ENCODE results near the gene UBE2Z.

Gene UBE2Z

DNA sequence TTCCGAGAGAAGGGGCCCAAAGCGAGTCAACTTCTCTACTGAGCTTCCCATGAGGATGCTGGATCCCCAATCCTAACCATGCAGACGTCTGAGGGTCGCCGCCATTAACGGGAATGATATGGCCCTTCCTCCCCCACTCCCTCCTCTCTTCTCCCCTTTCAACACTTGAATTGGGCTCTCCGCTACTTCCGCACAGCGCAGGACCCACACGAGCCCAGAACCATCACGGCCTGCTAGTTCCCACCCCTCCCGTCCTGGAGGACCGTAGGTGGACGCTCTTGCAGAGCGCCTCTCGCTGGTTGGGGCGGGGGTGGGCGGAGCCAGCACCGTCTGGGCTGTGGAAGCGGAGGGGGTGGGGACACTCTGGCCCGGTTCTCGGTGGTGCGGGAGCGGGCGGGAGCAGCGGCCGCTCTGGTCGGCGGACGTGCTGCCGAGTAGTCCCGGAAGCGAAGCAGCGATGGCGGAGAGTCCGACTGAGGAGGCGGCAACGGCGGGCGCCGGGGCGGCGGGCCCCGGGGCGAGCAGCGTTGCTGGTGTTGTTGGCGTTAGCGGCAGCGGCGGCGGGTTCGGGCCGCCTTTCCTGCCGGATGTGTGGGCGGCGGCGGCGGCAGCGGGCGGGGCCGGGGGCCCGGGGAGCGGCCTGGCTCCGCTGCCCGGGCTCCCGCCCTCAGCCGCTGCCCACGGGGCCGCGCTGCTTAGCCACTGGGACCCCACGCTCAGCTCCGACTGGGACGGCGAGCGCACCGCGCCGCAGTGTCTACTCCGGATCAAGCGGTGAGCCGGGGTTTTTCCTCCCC is at the start of gene UBE2Z:
TSS of gene UBE2Z (plus strand) at position 361 of the 797 bp plus-strand sequence. CDS start at position 458, 97 bp downstream.
- ChIA-PET POLR2A (ENCODE audit: low non-redundant PET) (interaction anchor here (0.5 to 2.0 kb wide), 3 partner anchors 14 to 62 kb away, joined by 3 to 11 read pairs (median 6); partner anchors contain the start of gene ATP5MC1), CTCF (interaction anchor here (0.6 to 1.1 kb wide), 5 partner anchors 24 to 170 kb away, joined by 3 to 7 read pairs (median 4); no protein-coding TSS in a partner anchor)
- DNase-seq (ENCODE audit: low spot score): peak; percentile 98
- TF ChIP-seq, protein P1, sequence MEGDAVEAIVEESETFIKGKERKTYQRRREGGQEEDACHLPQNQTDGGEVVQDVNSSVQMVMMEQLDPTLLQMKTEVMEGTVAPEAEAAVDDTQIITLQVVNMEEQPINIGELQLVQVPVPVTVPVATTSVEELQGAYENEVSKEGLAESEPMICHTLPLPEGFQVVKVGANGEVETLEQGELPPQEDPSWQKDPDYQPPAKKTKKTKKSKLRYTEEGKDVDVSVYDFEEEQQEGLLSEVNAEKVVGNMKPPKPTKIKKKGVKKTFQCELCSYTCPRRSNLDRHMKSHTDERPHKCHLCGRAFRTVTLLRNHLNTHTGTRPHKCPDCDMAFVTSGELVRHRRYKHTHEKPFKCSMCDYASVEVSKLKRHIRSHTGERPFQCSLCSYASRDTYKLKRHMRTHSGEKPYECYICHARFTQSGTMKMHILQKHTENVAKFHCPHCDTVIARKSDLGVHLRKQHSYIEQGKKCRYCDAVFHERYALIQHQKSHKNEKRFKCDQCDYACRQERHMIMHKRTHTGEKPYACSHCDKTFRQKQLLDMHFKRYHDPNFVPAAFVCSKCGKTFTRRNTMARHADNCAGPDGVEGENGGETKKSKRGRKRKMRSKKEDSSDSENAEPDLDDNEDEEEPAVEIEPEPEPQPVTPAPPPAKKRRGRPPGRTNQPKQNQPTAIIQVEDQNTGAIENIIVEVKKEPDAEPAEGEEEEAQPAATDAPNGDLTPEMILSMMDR (conservative IDR thresholded peaks at IDR 0.05; ENCODE audit: low read depth): no peak; the same call in 1 of the 2 replicates
- H3K27ac ChIP-seq: peak within 1 kb of the TSS; percentile 95

DNA sequence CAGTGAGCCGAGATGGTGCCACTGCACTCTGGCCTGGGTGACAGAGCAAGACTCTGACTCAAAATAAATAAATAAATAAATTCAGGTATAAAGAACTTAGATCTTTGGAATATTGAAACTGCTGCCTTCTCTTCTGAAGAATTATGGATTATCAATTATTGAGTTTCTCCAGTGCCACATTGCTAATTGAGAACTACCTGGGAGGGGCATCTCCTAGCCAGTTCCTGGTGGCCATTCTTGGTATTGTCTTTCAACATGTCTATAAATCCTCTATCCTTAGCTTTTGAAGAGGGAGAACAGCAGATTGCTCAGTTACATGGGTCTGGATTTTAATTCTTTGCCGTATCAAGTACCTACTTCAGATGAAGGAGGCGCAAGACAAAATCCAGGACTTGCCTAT is 48.2 kb upstream of the UBE2Z start:
- DNase-seq (ENCODE audit: low spot score): no peak
- ChIA-PET POLR2A (ENCODE audit: low non-redundant PET) (no interaction called here), CTCF (interaction anchor here (0.6 to 1.2 kb wide), 4 partner anchors 18 to 200 kb away, joined by 3 to 7 read pairs (median 4); no protein-coding TSS in a partner anchor)
- H3K27ac ChIP-seq: no peak overlapping the region
- TF ChIP-seq, protein P1 (conservative IDR thresholded peaks at IDR 0.05; ENCODE audit: low read depth): no peak

DNA sequence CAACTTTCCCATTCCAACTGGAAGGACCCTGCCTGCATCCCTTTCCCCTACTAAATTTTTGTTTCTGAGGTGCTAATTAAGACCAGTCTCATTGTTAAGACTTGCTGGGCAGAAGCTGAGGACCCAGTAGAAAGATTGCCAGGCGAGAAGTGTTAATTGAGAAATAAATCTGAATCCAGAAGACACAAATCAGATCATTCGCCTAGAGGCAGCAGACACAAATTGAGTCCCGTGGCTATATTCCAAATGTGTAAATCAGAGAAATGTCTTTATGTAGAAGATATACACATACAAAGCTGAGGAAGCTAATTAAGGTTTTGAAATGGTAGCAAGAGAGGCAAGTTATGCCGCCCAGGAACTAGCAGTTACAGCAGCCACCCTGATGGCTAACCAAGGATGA is 47.8 kb upstream of the UBE2Z start:
- H3K27ac ChIP-seq: no peak overlapping the region
- no peak for DNase-seq (ENCODE audit: low spot score)
- POLR2A ChIA-PET (ENCODE audit: low non-redundant PET): no interaction called here
- TF ChIP-seq, protein P1 (conservative IDR thresholded peaks at IDR 0.05; ENCODE audit: low read depth): no peak
- CTCF ChIA-PET: interaction anchor here (0.7 to 0.8 kb wide), 2 partner anchors 30 to 199 kb away, joined by 3 to 4 read pairs; no protein-coding TSS in a partner anchor

DNA sequence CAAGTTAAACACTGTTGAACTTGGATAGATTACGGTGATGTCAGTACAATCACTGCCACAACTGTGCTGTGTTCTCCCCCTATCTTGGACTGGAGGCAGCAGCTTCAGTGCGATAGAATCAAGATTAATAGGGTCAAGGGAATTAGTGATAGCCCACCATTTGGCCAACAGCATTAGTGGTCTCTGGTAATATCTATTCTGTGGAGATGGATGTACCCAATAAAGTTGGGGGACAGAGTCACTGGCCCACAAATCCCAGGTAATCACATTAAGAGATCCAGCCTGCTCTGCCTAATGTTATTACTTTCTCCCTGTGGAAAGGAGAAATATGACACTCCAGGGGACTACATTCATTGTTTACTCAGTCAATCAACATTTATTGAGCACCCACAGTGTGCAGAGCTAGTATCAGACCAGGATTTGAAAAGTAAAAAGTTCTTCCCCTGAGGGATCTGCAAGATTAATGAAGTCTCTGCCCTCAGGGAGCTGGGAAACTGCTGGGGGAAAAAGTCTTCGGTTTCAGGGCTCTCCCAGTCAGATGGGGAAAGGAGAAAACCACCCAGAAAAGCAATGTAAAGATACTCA is 39.2 kb upstream of the UBE2Z start:
- TF ChIP-seq, protein P1 (conservative IDR thresholded peaks at IDR 0.05; ENCODE audit: low read depth): no peak
- no peak overlapping the region for H3K27ac ChIP-seq
- CTCF ChIA-PET: interaction anchor here (1.1 kb wide), 1 partner anchor 10 kb away, joined by 5 read pairs; no protein-coding TSS in a partner anchor
- POLR2A ChIA-PET (ENCODE audit: low non-redundant PET): no interaction called here
- no peak for DNase-seq (ENCODE audit: low spot score)

DNA sequence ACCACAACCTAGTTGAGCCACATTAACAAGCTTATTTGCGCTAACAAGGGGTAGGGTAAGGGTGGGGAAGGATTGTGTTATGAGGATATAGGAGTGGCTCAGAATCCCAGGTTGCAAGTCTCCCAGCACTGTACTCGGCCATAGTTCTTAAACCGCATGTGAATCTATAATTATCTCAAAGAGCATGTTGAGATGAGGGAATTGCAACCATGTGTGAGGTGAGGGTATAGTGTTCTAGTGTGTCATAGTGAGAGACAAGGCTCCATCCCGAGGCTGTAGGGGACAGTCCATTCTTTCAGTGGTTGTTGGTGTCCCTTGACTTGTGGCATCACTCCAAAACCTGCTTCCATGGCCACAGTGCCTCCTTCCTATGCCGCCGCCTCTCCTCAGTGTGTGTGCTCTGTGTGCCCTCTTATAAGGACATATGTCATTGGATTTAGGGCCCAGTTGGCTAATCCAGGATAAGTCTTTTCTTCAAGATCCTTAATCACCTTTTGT is 38.3 kb upstream of the UBE2Z start:
- H3K27ac ChIP-seq: no peak overlapping the region
- TF ChIP-seq, protein P1 (conservative IDR thresholded peaks at IDR 0.05; ENCODE audit: low read depth): no peak
- DNase-seq (ENCODE audit: low spot score): no peak
- ChIA-PET CTCF (interaction anchor here (0.9 to 1.1 kb wide), 2 partner anchors 9 kb away, joined by 3 to 5 read pairs; no protein-coding TSS in a partner anchor), POLR2A (ENCODE audit: low non-redundant PET) (no interaction called here)

DNA sequence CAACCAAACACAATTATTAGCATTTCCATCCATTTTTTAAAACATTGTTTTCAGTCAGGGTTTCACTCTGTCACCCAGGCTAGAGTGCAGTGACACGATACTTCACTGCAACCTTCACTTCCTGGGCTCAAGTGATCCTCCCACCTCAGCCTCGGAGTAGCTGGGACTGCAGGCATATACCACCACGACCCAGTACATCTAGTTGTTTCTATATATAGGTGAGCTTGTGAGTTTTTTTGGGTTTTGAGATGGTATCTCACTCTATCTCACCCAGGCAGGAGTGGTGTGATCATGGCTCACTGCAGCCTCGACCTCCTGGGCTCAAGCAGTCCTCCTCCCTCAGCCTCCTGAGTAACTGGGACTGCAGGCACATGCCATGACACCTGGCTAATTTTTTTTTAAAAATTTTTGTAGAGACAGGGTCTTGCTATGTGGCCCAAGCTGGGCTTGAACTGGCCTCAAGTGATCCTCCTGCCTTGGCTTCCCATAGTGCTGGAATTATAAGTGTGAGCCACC is 37.1 kb upstream of the UBE2Z start:
- no peak overlapping the region for H3K27ac ChIP-seq
- CTCF ChIA-PET: interaction anchor here (0.9 to 1.5 kb wide), 2 partner anchors 8 to 146 kb away, joined by 3 read pairs; no protein-coding TSS in a partner anchor
- DNase-seq (ENCODE audit: low spot score): no peak
- POLR2A ChIA-PET (ENCODE audit: low non-redundant PET): interaction anchor here (0.6 kb wide), 1 partner anchor 137 kb away, joined by 3 read pairs; no protein-coding TSS in a partner anchor
- TF ChIP-seq, protein P1 (conservative IDR thresholded peaks at IDR 0.05; ENCODE audit: low read depth): no peak
